ENCODE results near the gene CDC123.

GRCh38 chr10:12235796-12236195, 39.8 kb downstream of the CDC123 start:
- TF ChIP-seq CTCF (IDR thresholded peaks at IDR 0.05; ENCODE audit: insufficient read depth, low read depth, low read length): no peak
- TF ChIP-seq EZH2 (IDR thresholded peaks at IDR 0.05; ENCODE audit: insufficient read depth, low read length): no peak

Data from astrocyte (in vitro differentiated cells and primary cell).